Tibial artery (tissue), 4 donors: ENCODE measurements around the gene TEX19.

Experiments used
- DNase-seq, 2 donors: peaks; one replicate each; pipeline ENCODE4 v3.0.0-alpha.2; 2019
- H3K27ac ChIP-seq, 2 donors: fragments of 200-600 bp; sonication (generic) in 1 of 2; 1 replicate in 1 of 2; 2 replicates in 1 of 2; pipeline ENCODE4 v1.5.1; 2018 to 2019; ENCODE audit warnings: mild to moderate bottlenecking in 1 of 2
- H3K27me3 ChIP-seq, 2 donors: fragments of 200-600 bp; sonication (generic) in 1 of 2; one replicate each; pipeline versions ENCODE4 v1.5.1 to v1.6.0; 2016 to 2019
- H3K36me3 ChIP-seq, 3 donors: fragments of 200-600 bp; sonication (generic) in 2 of 3; one replicate each; pipeline ENCODE4 v1.5.1; 2016 to 2019; ENCODE audit warnings: mild to moderate bottlenecking in 2 of 3
- H3K4me1 ChIP-seq, 4 donors: fragments of 200-600 bp; sonication (generic) in 2 of 4; 1 replicate in 3 of 4; 2 replicates in 1 of 4; pipeline ENCODE4 v1.5.1; 2016 to 2019
- H3K4me3 ChIP-seq, 2 donors: fragments of 200-600 bp; sonication (generic) in 1 of 2; 1 replicate in 1 of 2; 2 replicates in 1 of 2; pipeline ENCODE4 v1.5.1; 2018 to 2019; ENCODE audit warnings: mild to moderate bottlenecking in 2 of 2
- H3K9me3 ChIP-seq, 3 donors: fragments of 200-600 bp; sonication (generic) in 1 of 3; one replicate each; pipeline ENCODE4 v1.5.1; 2016 to 2019
- intact Hi-C: fragments of 100-400 bp; cut with DNase I; formaldehyde crosslinking; loops from one replicate; pipeline ENCODE4 v1.15.0; 2023; ENCODE audit warnings: low total_unique reads
- TF ChIP-seq, protein P1 (sequence below), 2 experiments: fragments of 200-600 bp in 1 of 2; fragments of 450-650 bp in 1 of 2; IDR thresholded peaks; one replicate each; pipeline ENCODE4 v1.5.1; 2017 to 2019; ENCODE audit warnings: antibody characterized with exemption in 2 of 2, mild to moderate bottlenecking in 1 of 2, moderate library complexity in 1 of 2

The TEX19 gene

DNA sequence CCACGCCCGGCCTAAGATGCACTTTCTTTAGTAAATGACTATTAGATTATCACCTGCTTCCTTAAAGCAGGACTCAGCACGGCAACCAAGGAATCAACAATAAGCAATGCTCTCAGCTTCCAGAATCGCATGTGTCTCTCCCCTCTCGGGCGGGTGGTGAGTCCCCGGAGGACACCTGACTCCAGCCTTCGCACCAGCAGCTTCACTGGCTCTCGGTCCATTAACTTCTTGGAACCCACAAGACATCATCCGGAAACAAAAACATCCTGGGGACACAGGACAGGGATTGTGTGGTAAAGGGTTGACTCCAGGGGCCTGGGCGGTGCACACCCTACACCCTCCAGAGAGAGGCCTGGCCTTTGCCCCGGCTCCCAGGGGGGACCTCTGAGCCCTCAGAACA is 35.2 kb downstream of the TEX19 start:
- intact Hi-C loops, result no loop called here
- Histone ChIP-seq H3K9me3 (no peaks in the 10 kb centered on the region), H3K4me1 (peaks cover 0 to 5% (median 4%) of the 10 kb centered on the region in 4 donors), H3K4me3 (no peak overlapping the region), H3K27me3 (no peaks in the 10 kb centered on the region), H3K36me3 (peaks cover 5 to 64% (median 41%) of the 10 kb centered on the region in 3 donors), H3K27ac (no peak overlapping the region)
- DNase-seq, result no peak
- TF ChIP-seq, protein P1, sequence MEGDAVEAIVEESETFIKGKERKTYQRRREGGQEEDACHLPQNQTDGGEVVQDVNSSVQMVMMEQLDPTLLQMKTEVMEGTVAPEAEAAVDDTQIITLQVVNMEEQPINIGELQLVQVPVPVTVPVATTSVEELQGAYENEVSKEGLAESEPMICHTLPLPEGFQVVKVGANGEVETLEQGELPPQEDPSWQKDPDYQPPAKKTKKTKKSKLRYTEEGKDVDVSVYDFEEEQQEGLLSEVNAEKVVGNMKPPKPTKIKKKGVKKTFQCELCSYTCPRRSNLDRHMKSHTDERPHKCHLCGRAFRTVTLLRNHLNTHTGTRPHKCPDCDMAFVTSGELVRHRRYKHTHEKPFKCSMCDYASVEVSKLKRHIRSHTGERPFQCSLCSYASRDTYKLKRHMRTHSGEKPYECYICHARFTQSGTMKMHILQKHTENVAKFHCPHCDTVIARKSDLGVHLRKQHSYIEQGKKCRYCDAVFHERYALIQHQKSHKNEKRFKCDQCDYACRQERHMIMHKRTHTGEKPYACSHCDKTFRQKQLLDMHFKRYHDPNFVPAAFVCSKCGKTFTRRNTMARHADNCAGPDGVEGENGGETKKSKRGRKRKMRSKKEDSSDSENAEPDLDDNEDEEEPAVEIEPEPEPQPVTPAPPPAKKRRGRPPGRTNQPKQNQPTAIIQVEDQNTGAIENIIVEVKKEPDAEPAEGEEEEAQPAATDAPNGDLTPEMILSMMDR (IDR thresholded peaks at IDR 0.05), result no peak

DNA sequence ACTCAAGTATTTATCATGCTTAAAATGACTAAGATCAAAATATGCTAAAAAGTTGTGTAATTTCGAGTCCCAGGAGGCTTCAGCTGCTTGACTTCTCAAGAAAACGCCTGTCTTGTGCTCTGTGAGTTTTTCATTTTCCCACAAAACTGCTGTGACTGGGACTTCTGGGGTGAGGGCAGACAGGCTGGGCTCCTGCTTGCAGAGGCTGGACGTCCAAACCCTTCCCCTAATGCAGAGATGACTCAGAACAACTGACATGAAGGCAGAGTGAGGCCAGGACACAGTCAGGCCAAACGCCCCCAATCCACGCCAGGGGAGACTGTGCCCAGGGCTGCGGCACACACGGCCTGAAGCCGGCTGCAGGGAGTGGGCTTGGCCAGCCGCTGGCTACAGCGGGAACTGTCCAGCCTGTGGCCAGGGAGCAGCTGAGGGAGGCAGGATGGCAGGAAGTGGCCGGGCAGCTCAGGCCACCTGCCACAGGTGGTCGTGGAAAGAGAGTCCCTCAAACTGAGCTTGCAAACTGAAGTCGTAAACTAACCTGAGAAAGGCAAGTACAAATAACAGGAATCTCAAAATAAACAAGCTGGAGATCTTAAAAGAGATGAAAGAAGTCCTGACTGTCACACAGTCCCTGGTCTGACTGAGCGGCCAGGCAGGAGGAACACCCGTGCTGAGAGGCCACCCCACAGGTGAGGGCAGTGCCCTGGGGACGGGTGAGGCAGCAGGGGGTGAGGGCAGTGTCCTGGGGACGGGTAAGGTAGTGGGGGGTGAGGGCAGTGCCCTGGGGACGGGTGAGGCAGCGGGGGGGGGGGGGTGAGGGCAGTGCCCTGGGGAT is 37.8 kb downstream of the TEX19 start:
- no peak overlapping the region for H3K4me3 ChIP-seq
- peaks cover 5 to 58% (median 48%) of the 10 kb centered on the region in 3 donors for H3K36me3 ChIP-seq
- DNase-seq, result peak in 1 of 2 donors; percentile 46
- H3K27ac ChIP-seq, result no peak overlapping the region
- TF ChIP-seq, protein P1 (IDR thresholded peaks at IDR 0.05), result no peak
- no peaks in the 10 kb centered on the region for H3K9me3 ChIP-seq
- intact Hi-C loops, result no loop called here
- H3K27me3 ChIP-seq, result no peaks in the 10 kb centered on the region
- peaks cover 0 to 10% (median 7%) of the 10 kb centered on the region in 4 donors for H3K4me1 ChIP-seq

DNA sequence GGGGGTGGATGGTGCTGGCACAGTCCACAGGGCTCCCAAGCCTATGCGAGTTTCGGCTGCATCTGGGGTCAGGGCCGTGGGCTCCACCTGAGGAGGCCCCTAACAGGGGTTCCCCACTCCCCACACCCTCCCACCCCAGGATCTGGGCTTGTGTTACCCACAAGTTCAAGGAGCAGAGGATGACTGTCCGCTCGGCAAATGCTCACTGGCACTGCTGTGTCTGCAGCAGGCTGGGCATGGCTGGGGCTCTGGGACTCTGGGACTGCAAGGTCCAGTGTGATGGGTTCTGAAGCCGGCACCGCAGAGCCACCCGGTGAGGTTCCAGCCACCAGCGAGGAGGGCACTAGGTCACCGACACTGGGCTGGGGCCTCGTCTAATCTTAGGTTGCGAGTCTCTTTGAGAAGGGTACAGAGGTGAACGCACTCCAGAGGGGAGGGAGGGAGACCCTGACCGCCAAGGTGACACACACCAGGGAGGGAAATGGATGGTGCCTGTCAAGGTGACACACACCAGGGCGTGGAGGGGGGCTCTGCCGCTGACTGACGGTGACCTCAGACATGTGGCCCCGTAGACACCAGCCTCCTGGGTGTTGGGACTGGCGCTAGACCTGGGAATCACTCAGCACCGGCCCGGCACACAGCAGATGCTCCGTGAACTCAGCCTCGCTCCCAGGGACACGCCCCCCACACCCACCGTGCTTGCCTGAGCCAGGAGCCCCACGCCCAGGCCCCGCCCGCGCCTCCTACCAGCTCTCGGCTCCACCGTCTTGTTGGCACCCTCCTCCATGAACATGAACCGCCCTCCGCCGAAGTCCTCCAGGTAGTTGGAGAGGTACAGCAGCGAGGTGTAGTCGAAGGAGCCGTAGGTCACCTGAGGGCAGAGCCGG is 38.6 kb downstream of the TEX19 start:
- Histone ChIP-seq H3K4me3 (no peak overlapping the region), H3K4me1 (peaks cover 0 to 10% (median 7%) of the 10 kb centered on the region in 4 donors), H3K9me3 (no peaks in the 10 kb centered on the region), H3K36me3 (peaks cover 13 to 58% (median 42%) of the 10 kb centered on the region in 3 donors), H3K27ac (no peak overlapping the region), H3K27me3 (no peaks in the 10 kb centered on the region)
- TF ChIP-seq, protein P1 (IDR thresholded peaks at IDR 0.05), result no peak
- intact Hi-C loops, result no loop called here
- DNase-seq, result no peak

DNA sequence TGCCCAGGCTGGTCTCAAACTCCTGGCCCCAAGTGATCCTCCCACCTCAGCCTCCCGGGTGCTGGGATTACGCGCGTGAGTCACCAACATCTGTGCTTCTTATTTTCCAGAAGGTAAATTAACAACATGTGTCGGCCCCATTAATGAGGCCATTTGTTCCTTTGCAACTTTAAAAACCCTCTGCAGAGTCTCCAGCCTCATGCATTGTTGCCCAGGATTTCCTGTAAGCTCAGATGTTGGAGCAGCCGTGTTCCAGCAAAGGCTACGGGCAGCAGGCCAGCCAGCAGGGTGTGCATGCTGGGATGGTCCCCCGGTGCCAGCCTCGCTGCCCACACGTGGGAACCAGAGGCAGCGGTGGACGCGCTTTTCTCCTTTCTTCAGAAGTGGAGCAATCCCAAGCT is 40.0 kb downstream of the TEX19 start:
- H3K36me3 ChIP-seq, result peaks cover 27 to 58% (median 47%) of the 10 kb centered on the region in 3 donors
- DNase-seq, result peak in 1 of 2 donors; percentile 42
- H3K27me3 ChIP-seq, result no peaks in the 10 kb centered on the region
- no peaks in the 10 kb centered on the region for H3K9me3 ChIP-seq
- intact Hi-C loops, result no loop called here
- peaks cover 0 to 10% (median 7%) of the 10 kb centered on the region in 4 donors for H3K4me1 ChIP-seq
- no peak overlapping the region for H3K4me3 ChIP-seq
- TF ChIP-seq, protein P1 (IDR thresholded peaks at IDR 0.05), result no peak
- H3K27ac ChIP-seq, result no peak overlapping the region

DNA sequence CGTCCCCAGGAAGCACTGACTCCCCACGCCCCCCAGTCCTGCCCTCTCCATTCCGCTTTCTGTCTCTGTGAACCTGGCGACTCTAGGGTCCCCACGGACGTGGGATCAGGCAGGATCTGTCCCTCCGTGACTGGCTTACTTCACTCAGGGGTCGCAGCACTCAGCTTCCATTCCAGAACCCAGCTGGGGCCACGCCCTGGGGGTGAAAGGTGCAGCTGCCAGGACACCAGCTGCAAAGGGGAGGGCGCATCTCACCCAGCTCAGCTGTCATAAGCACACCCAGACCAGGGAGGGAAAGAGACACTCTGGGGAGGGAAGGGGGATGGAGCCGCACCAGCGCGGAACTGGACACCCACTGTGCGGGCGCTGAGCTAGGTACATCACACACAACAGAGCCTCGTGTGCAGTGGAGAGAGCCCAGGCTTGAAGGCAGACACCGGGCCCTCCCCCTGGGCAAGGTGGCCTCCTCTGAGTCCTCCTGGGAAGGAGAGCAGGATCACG is 40.6 kb downstream of the TEX19 start:
- intact Hi-C loops, result no loop called here
- no peak overlapping the region for H3K4me3 ChIP-seq
- DNase-seq, result no peak
- H3K9me3 ChIP-seq, result no peaks in the 10 kb centered on the region
- no peaks in the 10 kb centered on the region for H3K27me3 ChIP-seq
- peaks cover 30 to 55% (median 48%) of the 10 kb centered on the region in 3 donors for H3K36me3 ChIP-seq
- no peak overlapping the region for H3K27ac ChIP-seq
- H3K4me1 ChIP-seq, result peaks cover 0 to 10% (median 7%) of the 10 kb centered on the region in 4 donors
- TF ChIP-seq, protein P1 (IDR thresholded peaks at IDR 0.05), result no peak
